ENCODE data around the gene RASAL2. TPM values are rescaled to one million over a fixed set of nuclear protein-coding genes. Genes with fewer than 3 reads are reported as not detected.

The RASAL2 gene
- total RNA-seq, 1 donor from 2014 or later = 18.3 TPM

- H3K27me3 Mint-ChIP-seq (ENCODE audit: insufficient read depth, low read depth) = no peaks in the 10 kb centered on the region
- no peak overlapping the region for H3K27ac Mint-ChIP-seq
- DNase-seq (ENCODE audit: low spot score) = no peak
- Histone ChIP-seq H3K9me3 (ENCODE audit: low read depth) (no peaks in the 10 kb centered on the region), H2AFZ (replicated peaks) (no peak overlapping the region), H3K9ac (no peak overlapping the region), H3K4me2 (peak overlapping the region; percentile 13), H3F3A (ENCODE audit: low read depth) (peaks cover 13% of the 10 kb centered on the region), H3K27ac (no peak overlapping the region), H3K79me2 (ENCODE audit: low read depth) (no peaks in the 10 kb centered on the region), H3K36me3 (no peaks in the 10 kb centered on the region), H3K4me3 (no peak overlapping the region), H3K27me3 (no peaks in the 10 kb centered on the region), H3K4me1 (peaks cover 39% of the 10 kb centered on the region), H4K20me1 (ENCODE audit: low read depth) (no peaks in the 10 kb centered on the region)
- no peaks in the 10 kb centered on the region for H3K9me3 Mint-ChIP-seq
- peaks cover 4% of the 10 kb centered on the region for H3K4me1 Mint-ChIP-seq
- no peak for TF ChIP-seq EZH2phosphoT487 (IDR thresholded peaks at IDR 0.05)
- TF ChIP-seq EZH2 (IDR thresholded peaks at IDR 0.05) = no peak
- no peak for TF ChIP-seq CTCF (IDR thresholded peaks at IDR 0.05)
- no peak overlapping the region for H3K4me3 Mint-ChIP-seq
- no peaks in the 10 kb centered on the region for H3K36me3 Mint-ChIP-seq
Observed at GRCh38 chr1:178374016-178374415, 280.1 kb downstream of the RASAL2 start.

GRCh38 chr1:178376008-178376407 is 282.1 kb downstream of the RASAL2 start:
- Histone ChIP-seq H3K27me3 (no peaks in the 10 kb centered on the region), H3K9ac (no peak overlapping the region), H2AFZ (replicated peaks) (no peak overlapping the region), H3K4me1 (peaks cover 34% of the 10 kb centered on the region), H4K20me1 (ENCODE audit: low read depth) (no peaks in the 10 kb centered on the region), H3K4me3 (no peak overlapping the region), H3F3A (ENCODE audit: low read depth) (peaks cover 18% of the 10 kb centered on the region), H3K27ac (no peak overlapping the region), H3K79me2 (ENCODE audit: low read depth) (no peaks in the 10 kb centered on the region), H3K36me3 (no peaks in the 10 kb centered on the region), H3K4me2 (no peak overlapping the region), H3K9me3 (ENCODE audit: low read depth) (no peaks in the 10 kb centered on the region)
- Mint-ChIP-seq H3K4me3 (no peak overlapping the region), H3K9me3 (no peaks in the 10 kb centered on the region), H3K27me3 (ENCODE audit: insufficient read depth, low read depth) (no peaks in the 10 kb centered on the region), H3K27ac (no peak overlapping the region), H3K36me3 (no peaks in the 10 kb centered on the region), H3K4me1 (peaks cover 2% of the 10 kb centered on the region)
- TF ChIP-seq CTCF (IDR thresholded peaks at IDR 0.05) = no peak
- no peak for TF ChIP-seq EZH2 (IDR thresholded peaks at IDR 0.05)
- TF ChIP-seq EZH2phosphoT487 (IDR thresholded peaks at IDR 0.05) = no peak
- no peak for DNase-seq (ENCODE audit: low spot score)

- H3K36me3 ChIP-seq = no peaks in the 10 kb centered on the region
- no peaks in the 10 kb centered on the region for H3K27me3 ChIP-seq
- H3K36me3 Mint-ChIP-seq = no peaks in the 10 kb centered on the region
- no peaks in the 10 kb centered on the region for H3K9me3 Mint-ChIP-seq
- TF ChIP-seq EZH2 (IDR thresholded peaks at IDR 0.05) (no peak), EZH2phosphoT487 (IDR thresholded peaks at IDR 0.05) (no peak), CTCF (IDR thresholded peaks at IDR 0.05) (peak; percentile 84)
- H2AFZ ChIP-seq (replicated peaks) = no peak overlapping the region
- DNase-seq (ENCODE audit: low spot score) = peak; percentile 71
- H3K4me1 ChIP-seq = peaks cover 7% of the 10 kb centered on the region
- peaks cover 6% of the 10 kb centered on the region for H3F3A ChIP-seq (ENCODE audit: low read depth)
- H3K4me1 Mint-ChIP-seq = no peaks in the 10 kb centered on the region
- no peak overlapping the region for H3K9ac ChIP-seq
- no peak overlapping the region for H3K4me3 ChIP-seq
- no peaks in the 10 kb centered on the region for H3K27me3 Mint-ChIP-seq (ENCODE audit: insufficient read depth, low read depth)
- H3K79me2 ChIP-seq (ENCODE audit: low read depth) = no peaks in the 10 kb centered on the region
- no peak overlapping the region for H3K4me2 ChIP-seq
- H3K27ac Mint-ChIP-seq = no peak overlapping the region
- H3K9me3 ChIP-seq (ENCODE audit: low read depth) = no peaks in the 10 kb centered on the region
- H3K4me3 Mint-ChIP-seq = no peak overlapping the region
- H3K27ac ChIP-seq = no peak overlapping the region
- no peaks in the 10 kb centered on the region for H4K20me1 ChIP-seq (ENCODE audit: low read depth)
Observed at GRCh38 chr1:178379807-178380206, 285.9 kb downstream of the RASAL2 start.

All from neural progenitor cell (in vitro differentiated cells).